ENCODE data around the gene TMC6. TPM values are rescaled to one million over a fixed set of nuclear protein-coding genes. Genes with fewer than 3 reads are reported as not detected.
A peak's percentile ranks its signal among the peaks of the same experiment; 100 is the strongest.

Gene TMC6
- total and polyA plus RNA-seq, 2 of the 4 experiments (the other 2 are of a cell fraction) = 0.19 TPM; not detected in 1

- H3K27me3 ChIP-seq (ENCODE audit: control insufficient read depth, insufficient read depth, low read length) = no peaks in the 10 kb centered on the region
- ChIA-PET CTCF (interaction anchor here (1.7 kb wide), 1 partner anchor 11 kb away, joined by 8 read pairs; no protein-coding TSS in a partner anchor), POLR2A (ENCODE audit: unreplicated experiment) (no interaction called here)
- dilution Hi-C loops (cut with HindIII; ENCODE audit: low sequenced_read_pairs, unreplicated experiment) = no loop called here
- H3K4me2 ChIP-seq (ENCODE audit: low read depth, low read length) = no peak overlapping the region
- peak overlapping the region; percentile 47 for H2AK9ac ChIP-seq (replicated peaks; ENCODE audit: low read depth, low read length, poor library complexity)
- H3K27ac ChIP-seq (ENCODE audit: insufficient read depth, low read length) = no peak overlapping the region
- no peak overlapping the region for H2AK5ac ChIP-seq (ENCODE audit: low read depth, low read length)
- H2BK5ac ChIP-seq (ENCODE audit: low read depth, low read length, poor library complexity, severe bottlenecking) = no peak overlapping the region
- H4K8ac ChIP-seq (ENCODE audit: low read depth in 2 of 2, low read length in 2 of 2) = no peak overlapping the region
- no peak overlapping the region for H4K5ac ChIP-seq (ENCODE audit: low read depth, low read length)
- no peak overlapping the region for H3K14ac ChIP-seq (replicated peaks; ENCODE audit: low read depth, low read length)
- H3K36me3 ChIP-seq (ENCODE audit: control insufficient read depth, insufficient read depth, low read length) = peaks cover 52% of the 10 kb centered on the region
- WGBS, 2 experiments (ENCODE audit: extremely low coverage in 2 of 2, insufficient read length in 1 of 2) = 93% methylated on average over 3 of the region's 9 CpGs; no CpG with 5 or more reads in 1 of the 2 experiments
- H3K9me1 ChIP-seq (ENCODE audit: insufficient read depth, low read length) = peaks cover 4% of the 10 kb centered on the region; the same call in 1 of the 2 replicates
- BruUV-seq (replicated peaks) = no TSS peak
- H3K9me3 ChIP-seq (ENCODE audit: control insufficient read depth, insufficient read depth, low read length) = no peaks in the 10 kb centered on the region
- H4K91ac ChIP-seq (ENCODE audit: insufficient read depth, low read depth, low read length) = no peak overlapping the region
- TF ChIP-seq USF2 (IDR thresholded peaks at IDR 0.05; ENCODE audit: low read depth, low read length) (no peak), RFX5 (IDR thresholded peaks at IDR 0.05; ENCODE audit: low read depth, low read length) (no peak), CTCF (conservative IDR thresholded peaks at IDR 0.05; ENCODE audit: low read depth, low read length) (no peak), MXI1 (IDR thresholded peaks at IDR 0.05; ENCODE audit: borderline replicate concordance, low read depth, low read length) (no peak), ELK1 (IDR thresholded peaks at IDR 0.05; ENCODE audit: borderline replicate concordance, low read depth, low read length) (no peak), MAZ (IDR thresholded peaks at IDR 0.05; ENCODE audit: borderline replicate concordance, low read depth, low read length) (no peak), NFE2L2 (IDR thresholded peaks at IDR 0.05; ENCODE audit: low read depth, low read length) (no peak), BHLHE40 (IDR thresholded peaks at IDR 0.05; ENCODE audit: low read depth, low read length) (no peak), MAFK (IDR thresholded peaks at IDR 0.05; ENCODE audit: low read depth, low read length) (no peak), CEBPB (IDR thresholded peaks at IDR 0.05; ENCODE audit: low read depth, low read length) (no peak), FOS (IDR thresholded peaks at IDR 0.05; ENCODE audit: low read depth, low read length) (no peak), RAD21 (IDR thresholded peaks at IDR 0.05; ENCODE audit: low read length) (no peak), POLR2A (IDR thresholded peaks at IDR 0.05; ENCODE audit: low read depth, low read length) (no peak)
- no peak overlapping the region for H3K4me3 ChIP-seq (ENCODE audit: insufficient read depth, low read depth, low read length)
- H2BK15ac ChIP-seq (ENCODE audit: low read depth, low read length) = no peak overlapping the region
- no peaks in the 10 kb centered on the region for H3K4me1 ChIP-seq (ENCODE audit: control insufficient read depth, insufficient read depth, low read length)
- no peak overlapping the region for H3K18ac ChIP-seq (ENCODE audit: low read depth, low read length)
- no peak overlapping the region for H2BK20ac ChIP-seq (ENCODE audit: low read depth, low read length)
- in situ Hi-C loops (cut with MboI; ENCODE audit: low sequenced_read_pairs) = no loop called here
- DNase-seq (no peak), ATAC-seq (ENCODE audit: low read depth) (no peak)
- intact Hi-C loops (cut with micrococcal nuclease) = no loop called here
- no peaks in the 10 kb centered on the region for H3K79me1 ChIP-seq (ENCODE audit: low read depth in 1 of 2, low read length in 2 of 2)
- H3K56ac ChIP-seq (ENCODE audit: extremely low read depth, insufficient read depth, low read length) = no peak overlapping the region
- no peak overlapping the region for H3K4ac ChIP-seq (ENCODE audit: low read depth, low read length)
- no peak overlapping the region for H2AFZ ChIP-seq (replicated peaks; ENCODE audit: low read length, poor library complexity)
- no peak overlapping the region for H2BK120ac ChIP-seq (ENCODE audit: low read depth, low read length)
- H3K9ac ChIP-seq (ENCODE audit: low read depth, low read length) = no peak overlapping the region
- no peak overlapping the region for H3K23ac ChIP-seq (ENCODE audit: low read depth, low read length)
- no peaks in the 10 kb centered on the region for H4K20me1 ChIP-seq (ENCODE audit: insufficient read depth, low read length)
Measured at GRCh38 chr17:78096093-78096492, 32.5 kb downstream of the TMC6 start.

Data from IMR-90 (cell line).